CD14-positive monocyte (primary cell): Measurements from ENCODE around the gene MYBPC2. TPM values are rescaled to one million over a fixed set of nuclear protein-coding genes. Genes with fewer than 3 reads are reported as not detected.

Experiments used
- DNase-seq, 3 donors: peaks; one replicate each; pipeline ENCODE4 v3.0.0-alpha.2; 2011 to 2022
- H2AFZ ChIP-seq: 2 replicates; pipeline ENCODE4 v1.6.0; 2012; ENCODE audit warnings: mild to moderate bottlenecking, low read depth, low read length, inconsistent platforms; ENCODE audit not compliant: insufficient read depth, poor library complexity, severe bottlenecking
- H3K27ac ChIP-seq, 2 donors: 1 replicate in 1 of 2; 2 replicates in 1 of 2; pipeline ENCODE4 v1.5.1; 2012 to 2013; ENCODE audit warnings: low read length in 2 of 2, control low read depth in 1 of 2, inconsistent platforms in 1 of 2, low read depth in 1 of 2, mild to moderate bottlenecking in 1 of 2
- H3K27me3 ChIP-seq, 2 donors: one replicate each; pipeline versions ENCODE4 v1.6.0 to v1.6.1; 2011 to 2013; ENCODE audit warnings: low read length in 2 of 2; ENCODE audit not compliant: control insufficient read depth in 2 of 2, insufficient read depth in 2 of 2
- H3K36me3 ChIP-seq, 2 donors: replicated peaks in 1 of 2; 1 replicate in 1 of 2; 2 replicates in 1 of 2; pipeline versions ENCODE4 v1.5.1 to v1.6.1; 2012 to 2013; ENCODE audit warnings: low read length in 2 of 2, control low read depth in 1 of 2, inconsistent platforms in 1 of 2, mild to moderate bottlenecking in 1 of 2; ENCODE audit not compliant: insufficient read depth in 2 of 2, control insufficient read depth in 1 of 2
- H3K4me1 ChIP-seq, 2 donors: 1 replicate in 1 of 2; 2 replicates in 1 of 2; pipeline versions ENCODE4 v1.5.1 to v1.6.1; 2012 to 2013; ENCODE audit warnings: low read length in 2 of 2, control low read depth in 1 of 2, inconsistent platforms in 1 of 2, mild to moderate bottlenecking in 1 of 2, moderate library complexity in 1 of 2; ENCODE audit not compliant: insufficient read depth in 2 of 2, control insufficient read depth in 1 of 2
- H3K4me2 ChIP-seq: replicated peaks from 2 replicates; pipeline ENCODE3; 2012; ENCODE audit warnings: low read length, moderate library complexity, mild to moderate bottlenecking; ENCODE audit not compliant: poor library complexity, severe bottlenecking; ENCODE audit errors: extremely low read depth
- H3K4me3 ChIP-seq, 3 experiments: fragments of 200-600 bp in 1 of 3; sonication (generic) in 1 of 3; replicated peaks in 1 of 3; 1 replicate in 2 of 3; 2 replicates in 1 of 3; pipeline ENCODE4 v1.5.1; 2011 to 2013; ENCODE audit warnings: low read length in 3 of 3, mild to moderate bottlenecking in 3 of 3, control low read depth in 2 of 3, low read depth in 2 of 3, inconsistent platforms in 1 of 3, moderate library complexity in 1 of 3
- H3K79me2 ChIP-seq: 2 replicates; pipeline ENCODE4 v1.6.0; 2012; ENCODE audit warnings: mild to moderate bottlenecking, control low read depth, inconsistent platforms, low read length, moderate library complexity; ENCODE audit not compliant: insufficient read depth
- H3K9ac ChIP-seq: 2 replicates; pipeline ENCODE4 v1.6.0; 2017; ENCODE audit warnings: low read length, mild to moderate bottlenecking; ENCODE audit not compliant: insufficient read depth, poor library complexity, severe bottlenecking
- H3K9me3 ChIP-seq, 2 donors: replicated peaks in 1 of 2; 1 replicate in 1 of 2; 2 replicates in 1 of 2; pipeline versions ENCODE4 v1.5.1 to v1.6.1; 2012 to 2013; ENCODE audit warnings: low read length in 2 of 2, control low read depth in 1 of 2; ENCODE audit not compliant: control insufficient read depth in 1 of 2, insufficient read depth in 1 of 2
- H4K20me1 ChIP-seq: 2 replicates; pipeline ENCODE4 v1.6.0; 2012; ENCODE audit warnings: mild to moderate bottlenecking, low read length, control low read depth, moderate library complexity; ENCODE audit not compliant: insufficient read depth
- H3K27ac Mint-ChIP-seq, 7 donors: one replicate each; pipeline ENCODE4 v1.8.0; 2020; ENCODE audit warnings: mild to moderate bottlenecking in 7 of 7, mixed read lengths in 7 of 7, moderate library complexity in 6 of 7, inconsistent platforms in 2 of 7
- H3K27me3 Mint-ChIP-seq, 3 donors: one replicate each; pipeline ENCODE4 v1.8.0; 2021 to 2022; ENCODE audit warnings: low read depth in 3 of 3, mild to moderate bottlenecking in 3 of 3, mixed read lengths in 3 of 3, moderate library complexity in 3 of 3, inconsistent platforms in 1 of 3
- H3K36me3 Mint-ChIP-seq, 2 donors: one replicate each; pipeline ENCODE4 v1.8.0; 2020; ENCODE audit warnings: mixed read lengths in 2 of 2, inconsistent platforms in 1 of 2, mild to moderate bottlenecking in 1 of 2
- H3K4me1 Mint-ChIP-seq: one replicate; pipeline ENCODE4 v1.8.0; 2020; ENCODE audit warnings: mild to moderate bottlenecking, mixed read lengths
- H3K4me3 Mint-ChIP-seq, 2 donors: one replicate each; pipeline ENCODE4 v1.8.0; 2020; ENCODE audit warnings: mild to moderate bottlenecking in 2 of 2, mixed read lengths in 2 of 2, moderate library complexity in 1 of 2
- H3K9me3 Mint-ChIP-seq, 7 donors: one replicate each; pipeline ENCODE4 v1.8.0; 2020 to 2022; ENCODE audit warnings: mixed read lengths in 7 of 7, mild to moderate bottlenecking in 6 of 7, moderate library complexity in 6 of 7, inconsistent platforms in 2 of 7
- WGBS: methylation state at CpG from one replicate; pipeline ENCODE4 v1.1.5; 2013; ENCODE audit warnings: missing lambda C conversion rate; ENCODE audit not compliant: insufficient coverage; 5-methylcytosine and 5-hydroxymethylcytosine counted together
- intact Hi-C, 2 donors: fragments of 100-400 bp; cut with micrococcal nuclease; formaldehyde crosslinking; loops; one replicate each; pipeline versions ENCODE4 v1.15.0 to v1.15.1; 2023
- polyA plus RNA-seq, 3 donors: library from polyadenylated mRNA; depleted of rRNA in 1 of 3; unstranded in 2 of 3; stranded (reverse) in 1 of 3; fragments of 300-500 nt in 2 of 3; fragments of >200 nt in 1 of 3; fragmentation: Illumina TruSeq in 2 of 3; gene quantifications; 1 replicate in 2 of 3; 2 replicates in 1 of 3; pipeline ENCODE4 v1.2.3, GENCODE V29; 2012 to 2021
- TF ChIP-seq, protein P1 (sequence below): fragments of 200-600 bp; IDR thresholded peaks from one replicate; pipeline ENCODE4 v1.8.0; 2022; ENCODE audit warnings: antibody characterized with exemption, mild to moderate bottlenecking

The MYBPC2 gene
- polyA plus RNA-seq, 3 donors, result not detected

GRCh38 chr19:50508843-50509190 is 76.1 kb downstream of the MYBPC2 start:
- H3K79me2 ChIP-seq, result peaks cover 4% of the 10 kb centered on the region
- H3K36me3 Mint-ChIP-seq, result peaks cover 13% of the 10 kb centered on the region in 2 donors
- H3K27me3 Mint-ChIP-seq, result peaks cover 4 to 11% (median 8%) of the 10 kb centered on the region in 3 donors
- WGBS, result 100% methylated on average over 2 of the region's 3 CpGs
- no peaks in the 10 kb centered on the region for H3K9me3 ChIP-seq
- H3K9ac ChIP-seq, result no peak overlapping the region
- TF ChIP-seq, protein P1, sequence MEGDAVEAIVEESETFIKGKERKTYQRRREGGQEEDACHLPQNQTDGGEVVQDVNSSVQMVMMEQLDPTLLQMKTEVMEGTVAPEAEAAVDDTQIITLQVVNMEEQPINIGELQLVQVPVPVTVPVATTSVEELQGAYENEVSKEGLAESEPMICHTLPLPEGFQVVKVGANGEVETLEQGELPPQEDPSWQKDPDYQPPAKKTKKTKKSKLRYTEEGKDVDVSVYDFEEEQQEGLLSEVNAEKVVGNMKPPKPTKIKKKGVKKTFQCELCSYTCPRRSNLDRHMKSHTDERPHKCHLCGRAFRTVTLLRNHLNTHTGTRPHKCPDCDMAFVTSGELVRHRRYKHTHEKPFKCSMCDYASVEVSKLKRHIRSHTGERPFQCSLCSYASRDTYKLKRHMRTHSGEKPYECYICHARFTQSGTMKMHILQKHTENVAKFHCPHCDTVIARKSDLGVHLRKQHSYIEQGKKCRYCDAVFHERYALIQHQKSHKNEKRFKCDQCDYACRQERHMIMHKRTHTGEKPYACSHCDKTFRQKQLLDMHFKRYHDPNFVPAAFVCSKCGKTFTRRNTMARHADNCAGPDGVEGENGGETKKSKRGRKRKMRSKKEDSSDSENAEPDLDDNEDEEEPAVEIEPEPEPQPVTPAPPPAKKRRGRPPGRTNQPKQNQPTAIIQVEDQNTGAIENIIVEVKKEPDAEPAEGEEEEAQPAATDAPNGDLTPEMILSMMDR, result no peak
- no peak overlapping the region for H3K4me3 Mint-ChIP-seq
- H3K9me3 Mint-ChIP-seq, result no peaks in the 10 kb centered on the region
- H3K27ac ChIP-seq, result no peak overlapping the region
- no peak overlapping the region for H2AFZ ChIP-seq
- H3K27ac Mint-ChIP-seq, result peak overlapping the region in 1 of 7 donors; percentile 15
- no peak overlapping the region for H3K4me2 ChIP-seq
- H3K4me3 ChIP-seq, result no peak overlapping the region
- peaks cover 0 to 2% of the 10 kb centered on the region in 2 donors for H3K27me3 ChIP-seq
- DNase-seq, result no peak
- peaks cover 11 to 16% of the 10 kb centered on the region in 2 donors for H3K4me1 ChIP-seq
- no peaks in the 10 kb centered on the region for H4K20me1 ChIP-seq
- no peaks in the 10 kb centered on the region for H3K36me3 ChIP-seq
- H3K4me1 Mint-ChIP-seq, result peaks cover 15% of the 10 kb centered on the region
- intact Hi-C loops, result no loop called here

DNA sequence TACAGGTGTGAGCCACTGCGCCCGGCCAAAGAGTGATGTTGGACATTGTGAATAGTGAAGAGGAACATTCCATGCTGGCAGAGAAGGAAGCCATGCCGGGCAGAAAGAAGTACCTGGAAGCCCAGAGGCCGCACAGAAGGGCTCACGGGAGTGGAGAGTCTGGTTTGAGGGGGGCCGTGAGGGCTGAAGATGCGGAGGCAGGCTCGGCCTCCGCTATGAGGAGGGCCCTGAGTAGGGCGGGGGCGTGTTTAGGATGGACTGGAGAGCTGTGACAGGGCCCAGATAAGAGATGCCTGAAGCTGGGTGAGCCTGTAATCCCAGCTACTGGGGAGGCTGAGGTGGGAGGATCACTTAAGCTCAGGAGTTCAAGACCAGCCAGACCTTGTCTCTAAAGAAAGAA is 76.7 kb downstream of the MYBPC2 start:
- no peak overlapping the region for H3K4me2 ChIP-seq
- WGBS, result 90% methylated on average over 11 of the region's 11 CpGs
- Mint-ChIP-seq H3K9me3 (no peaks in the 10 kb centered on the region), H3K27ac (peak overlapping the region in 2 of 7 donors; percentile 50 to 58), H3K4me1 (peaks cover 15% of the 10 kb centered on the region), H3K27me3 (peaks cover 7 to 16% (median 9%) of the 10 kb centered on the region in 3 donors), H3K36me3 (peaks cover 13% of the 10 kb centered on the region in 2 donors), H3K4me3 (peak overlapping the region in 1 of 2 donors; percentile 39)
- no peaks in the 10 kb centered on the region for H3K9me3 ChIP-seq
- no peak overlapping the region for H3K9ac ChIP-seq
- H2AFZ ChIP-seq, result no peak overlapping the region
- no peaks in the 10 kb centered on the region for H4K20me1 ChIP-seq
- H3K36me3 ChIP-seq, result no peaks in the 10 kb centered on the region
- peaks cover 0 to 6% of the 10 kb centered on the region in 2 donors for H3K27me3 ChIP-seq
- no peak for DNase-seq
- H3K4me3 ChIP-seq, result no peak overlapping the region
- TF ChIP-seq, protein P1, result no peak
- no peak overlapping the region for H3K27ac ChIP-seq
- intact Hi-C loops, result no loop called here
- peaks cover 11 to 16% of the 10 kb centered on the region in 2 donors for H3K4me1 ChIP-seq
- H3K79me2 ChIP-seq, result peaks cover 4% of the 10 kb centered on the region
